ENCODE results near the gene KCNN3.

Gene KCNN3

DNA sequence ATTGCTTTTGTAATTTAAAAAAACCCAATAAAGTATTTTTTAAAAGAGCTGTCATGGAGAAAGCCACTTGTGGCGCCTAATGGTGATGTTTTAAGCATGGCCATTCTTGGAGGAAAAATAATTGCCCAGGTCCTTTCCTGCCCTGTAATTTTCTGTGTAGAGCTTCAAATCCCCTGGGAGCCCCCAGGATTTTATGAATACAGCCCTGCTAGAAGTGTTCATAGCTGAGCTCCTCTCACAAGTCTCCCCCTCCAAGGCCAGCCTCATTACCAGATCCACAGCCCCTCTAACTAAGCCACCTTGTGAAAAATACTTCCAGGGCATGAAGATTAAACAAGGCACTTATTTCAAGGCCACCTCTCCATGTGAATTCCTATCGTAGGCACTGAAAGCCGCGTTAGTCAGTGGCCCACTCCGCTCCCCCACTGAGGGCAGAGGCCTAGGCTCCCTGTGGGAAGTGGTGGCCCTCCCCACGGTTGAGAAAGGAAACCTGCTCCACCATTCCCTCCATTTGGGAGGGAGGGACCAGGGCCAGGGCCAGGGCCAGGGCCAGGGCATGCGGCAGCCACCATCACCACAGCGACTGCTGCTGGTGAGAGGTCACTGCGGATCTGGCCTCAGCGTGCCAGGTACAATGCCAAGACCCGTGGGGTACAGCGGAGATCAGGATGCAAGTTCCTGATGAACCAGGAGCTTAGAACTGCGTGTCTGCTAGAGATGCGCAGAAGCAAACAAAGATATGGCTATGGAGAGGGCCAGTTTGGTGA, 83.1 kb downstream of the KCNN3 start:
- TF ChIP-seq, protein P1, sequence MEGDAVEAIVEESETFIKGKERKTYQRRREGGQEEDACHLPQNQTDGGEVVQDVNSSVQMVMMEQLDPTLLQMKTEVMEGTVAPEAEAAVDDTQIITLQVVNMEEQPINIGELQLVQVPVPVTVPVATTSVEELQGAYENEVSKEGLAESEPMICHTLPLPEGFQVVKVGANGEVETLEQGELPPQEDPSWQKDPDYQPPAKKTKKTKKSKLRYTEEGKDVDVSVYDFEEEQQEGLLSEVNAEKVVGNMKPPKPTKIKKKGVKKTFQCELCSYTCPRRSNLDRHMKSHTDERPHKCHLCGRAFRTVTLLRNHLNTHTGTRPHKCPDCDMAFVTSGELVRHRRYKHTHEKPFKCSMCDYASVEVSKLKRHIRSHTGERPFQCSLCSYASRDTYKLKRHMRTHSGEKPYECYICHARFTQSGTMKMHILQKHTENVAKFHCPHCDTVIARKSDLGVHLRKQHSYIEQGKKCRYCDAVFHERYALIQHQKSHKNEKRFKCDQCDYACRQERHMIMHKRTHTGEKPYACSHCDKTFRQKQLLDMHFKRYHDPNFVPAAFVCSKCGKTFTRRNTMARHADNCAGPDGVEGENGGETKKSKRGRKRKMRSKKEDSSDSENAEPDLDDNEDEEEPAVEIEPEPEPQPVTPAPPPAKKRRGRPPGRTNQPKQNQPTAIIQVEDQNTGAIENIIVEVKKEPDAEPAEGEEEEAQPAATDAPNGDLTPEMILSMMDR (IDR thresholded peaks at IDR 0.05), result no peak
- Histone ChIP-seq H3K4me3 (no peak overlapping the region), H3K27ac (no peak overlapping the region)
- DNase-seq (ENCODE audit: low spot score), result no peak

DNA sequence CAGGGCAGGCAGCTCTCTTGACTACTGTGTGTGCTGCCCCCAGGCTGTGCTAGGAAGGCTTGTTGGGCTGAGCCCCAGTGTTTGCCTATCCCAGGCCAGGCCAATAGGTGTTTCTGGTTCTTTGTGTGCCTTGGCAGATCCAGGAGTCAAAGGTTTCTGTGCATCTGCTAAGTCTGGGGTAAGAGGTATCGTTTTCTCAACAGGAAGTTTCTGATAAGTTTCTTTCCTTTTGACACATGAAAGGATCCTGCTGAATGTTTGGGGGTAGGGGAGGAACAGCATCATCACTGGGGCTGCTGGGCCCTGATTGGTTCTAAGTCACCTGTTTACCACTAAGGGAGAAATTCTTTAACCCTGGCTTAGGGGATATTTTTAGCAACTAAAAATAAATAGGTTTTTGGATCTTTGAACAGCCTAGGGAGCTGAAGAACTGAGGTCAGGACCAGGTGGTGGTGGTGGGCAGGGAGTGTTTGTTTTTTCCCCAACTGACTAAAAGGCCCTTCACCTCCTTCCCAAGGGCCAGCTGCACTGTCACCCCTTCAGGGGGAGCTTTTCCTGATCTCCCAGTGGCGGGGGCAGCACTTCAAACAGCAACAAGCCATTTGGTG, 85.1 kb downstream of the KCNN3 start:
- TF ChIP-seq, protein P1 (IDR thresholded peaks at IDR 0.05), result no peak
- DNase-seq (ENCODE audit: low spot score), result no peak
- no peak overlapping the region for H3K4me3 ChIP-seq
- no peak overlapping the region for H3K27ac ChIP-seq

DNA sequence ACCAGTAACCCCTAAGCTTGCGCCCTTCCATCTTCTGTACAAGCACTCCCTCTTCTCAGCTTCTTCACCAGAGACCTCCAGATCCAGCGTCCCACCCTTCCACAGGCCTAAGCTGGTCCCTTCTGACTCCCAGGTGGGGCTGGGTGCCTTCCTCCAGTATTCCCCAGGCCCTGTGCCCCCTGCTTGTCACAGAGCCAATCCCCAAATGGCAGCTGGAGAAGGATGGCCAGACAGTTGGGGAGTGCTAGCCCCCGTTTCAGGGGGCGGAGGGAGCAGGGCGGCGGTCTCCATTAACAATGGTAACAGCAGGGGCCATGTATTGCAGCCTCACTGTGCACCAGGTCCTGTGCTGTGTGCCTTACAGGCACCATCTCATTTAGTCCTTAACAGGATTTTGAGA, 85.7 kb downstream of the KCNN3 start:
- Histone ChIP-seq H3K4me3 (no peak overlapping the region), H3K27ac (peak overlapping the region in 1 of 2 donors; percentile 22)
- DNase-seq (ENCODE audit: low spot score), result no peak
- TF ChIP-seq, protein P1 (IDR thresholded peaks at IDR 0.05), result no peak

DNA sequence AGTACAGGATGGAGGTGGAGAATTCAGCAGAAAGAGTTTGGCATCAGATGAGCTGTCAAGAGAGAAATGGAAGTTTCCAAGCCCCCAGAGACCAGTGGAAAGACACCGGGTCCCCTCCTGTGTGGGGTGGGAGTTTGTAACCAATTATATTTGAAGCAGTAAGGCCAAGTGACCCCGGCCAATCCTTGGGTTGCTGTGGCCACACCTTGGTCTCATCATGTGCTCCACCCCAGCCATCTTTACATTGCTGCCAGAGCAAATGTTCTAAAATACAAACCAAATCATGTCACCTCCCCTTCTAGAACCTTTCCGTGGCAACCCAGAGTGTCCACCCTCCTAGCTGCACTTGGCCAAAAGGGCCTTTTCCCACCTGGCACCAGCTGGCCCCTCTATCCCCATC, 86.1 kb downstream of the KCNN3 start:
- H3K27ac ChIP-seq, result no peak overlapping the region
- no peak overlapping the region for H3K4me3 ChIP-seq
- TF ChIP-seq, protein P1 (IDR thresholded peaks at IDR 0.05), result no peak
- no peak for DNase-seq (ENCODE audit: low spot score)

DNA sequence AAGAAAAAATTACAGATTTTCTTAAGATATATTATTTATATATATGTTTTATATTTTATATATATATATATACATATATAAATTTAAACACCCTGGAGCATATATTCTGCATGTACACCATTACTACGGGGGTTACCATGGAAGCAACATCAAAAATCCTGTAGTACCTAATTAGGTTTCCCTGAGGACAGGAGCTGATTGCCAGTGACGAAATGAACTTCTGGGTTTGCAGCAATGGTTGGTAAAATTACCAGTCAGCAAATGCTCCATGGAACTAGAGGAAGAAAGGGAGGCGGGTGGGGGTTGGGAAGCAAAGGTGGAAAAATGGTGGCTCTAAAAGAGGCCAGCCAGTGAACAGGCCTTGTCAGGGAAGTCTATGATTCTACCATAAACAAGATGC, 89.5 kb downstream of the KCNN3 start:
- H3K27ac ChIP-seq, result no peak overlapping the region
- DNase-seq (ENCODE audit: low spot score), result no peak
- TF ChIP-seq, protein P1 (IDR thresholded peaks at IDR 0.05), result no peak

DNA sequence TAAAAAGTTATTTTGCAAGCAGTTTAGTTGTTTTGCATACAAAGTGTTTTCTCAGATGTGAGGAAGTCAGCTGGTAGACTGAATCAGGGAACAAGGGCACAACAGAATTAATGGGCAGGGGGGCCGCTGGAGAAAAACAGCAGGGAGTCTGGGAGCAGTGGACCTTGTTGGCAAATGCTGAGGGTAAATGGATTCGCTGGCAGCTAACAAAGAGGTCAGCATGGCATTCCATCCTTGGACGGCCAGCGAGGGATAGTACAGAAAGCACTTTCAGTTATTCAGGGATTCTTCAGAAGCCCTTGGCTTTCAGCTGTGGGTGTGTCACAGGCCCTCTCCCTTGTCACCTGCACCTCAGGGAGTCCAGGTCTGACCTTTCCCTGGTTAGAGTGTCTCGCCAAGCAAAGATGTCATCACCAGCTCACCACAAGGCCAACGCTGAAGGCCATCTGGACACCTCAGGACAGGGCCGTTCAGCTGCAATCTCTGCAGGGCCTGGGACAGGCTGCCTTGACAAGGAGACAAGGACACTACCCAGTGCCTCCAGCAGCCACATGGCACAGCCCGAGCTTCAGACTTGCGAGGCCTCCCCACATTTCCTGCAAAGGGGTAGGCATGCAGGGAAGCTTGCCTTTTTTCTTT, 90.4 kb downstream of the KCNN3 start:
- TF ChIP-seq, protein P1 (IDR thresholded peaks at IDR 0.05), result no peak
- H3K27ac ChIP-seq, result no peak overlapping the region
- H3K4me3 ChIP-seq, result no peak overlapping the region
- DNase-seq (ENCODE audit: low spot score), result no peak

More for the DNA sequence above, 89.5 kb downstream of the KCNN3 start:
- no peak overlapping the region for H3K4me3 ChIP-seq
